ENCODE results near the gene ANKRD33B.

Gene ANKRD33B

DNA sequence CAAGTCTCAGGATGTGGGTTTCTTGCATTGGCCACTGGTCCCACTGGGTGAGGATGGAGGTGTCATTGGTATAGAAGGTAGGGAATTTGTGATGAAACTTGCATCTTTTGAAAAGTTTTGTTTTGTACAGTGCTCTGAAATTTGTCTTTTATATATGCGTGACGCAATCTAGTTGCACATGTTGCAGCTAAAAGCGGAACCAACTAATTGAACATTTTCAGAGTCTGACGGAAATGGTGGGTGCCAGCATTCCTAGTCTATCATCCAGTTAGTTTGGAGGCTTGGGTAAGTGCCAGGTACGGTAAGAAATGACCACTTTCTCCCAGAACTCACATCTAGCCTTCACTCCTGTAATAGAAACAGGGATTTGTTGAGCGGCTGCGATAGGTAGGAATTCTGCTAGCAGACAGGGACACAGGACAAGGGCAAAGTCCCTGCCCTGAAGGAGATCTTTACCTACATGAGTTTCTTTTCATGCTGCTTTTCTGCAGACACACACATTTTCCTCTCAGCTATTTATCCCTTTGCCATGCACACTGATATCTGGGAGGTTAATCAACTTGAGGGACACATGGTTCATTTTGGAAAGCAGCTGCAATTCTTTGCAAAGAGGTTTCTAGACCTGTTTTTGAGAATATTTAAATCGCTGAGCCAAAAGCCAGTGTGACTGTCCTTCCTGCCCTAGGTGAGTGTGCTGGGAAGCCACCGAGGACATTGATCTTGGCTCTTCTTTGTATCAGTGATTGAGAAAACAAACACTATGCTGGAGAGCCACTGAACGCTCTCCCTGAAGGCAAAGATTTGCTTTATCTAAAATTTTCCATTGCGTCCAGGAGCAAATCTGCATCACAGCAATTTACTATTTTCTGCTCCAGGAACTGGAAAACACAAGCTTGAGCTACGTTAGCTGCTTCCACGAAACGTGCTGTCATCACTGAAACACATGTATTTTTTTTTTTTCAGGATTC lies 107.5 kb downstream of the ANKRD33B start:
- in situ Hi-C loops (cut with MboI; ENCODE audit: low sequenced_read_pairs): no loop called here

DNA sequence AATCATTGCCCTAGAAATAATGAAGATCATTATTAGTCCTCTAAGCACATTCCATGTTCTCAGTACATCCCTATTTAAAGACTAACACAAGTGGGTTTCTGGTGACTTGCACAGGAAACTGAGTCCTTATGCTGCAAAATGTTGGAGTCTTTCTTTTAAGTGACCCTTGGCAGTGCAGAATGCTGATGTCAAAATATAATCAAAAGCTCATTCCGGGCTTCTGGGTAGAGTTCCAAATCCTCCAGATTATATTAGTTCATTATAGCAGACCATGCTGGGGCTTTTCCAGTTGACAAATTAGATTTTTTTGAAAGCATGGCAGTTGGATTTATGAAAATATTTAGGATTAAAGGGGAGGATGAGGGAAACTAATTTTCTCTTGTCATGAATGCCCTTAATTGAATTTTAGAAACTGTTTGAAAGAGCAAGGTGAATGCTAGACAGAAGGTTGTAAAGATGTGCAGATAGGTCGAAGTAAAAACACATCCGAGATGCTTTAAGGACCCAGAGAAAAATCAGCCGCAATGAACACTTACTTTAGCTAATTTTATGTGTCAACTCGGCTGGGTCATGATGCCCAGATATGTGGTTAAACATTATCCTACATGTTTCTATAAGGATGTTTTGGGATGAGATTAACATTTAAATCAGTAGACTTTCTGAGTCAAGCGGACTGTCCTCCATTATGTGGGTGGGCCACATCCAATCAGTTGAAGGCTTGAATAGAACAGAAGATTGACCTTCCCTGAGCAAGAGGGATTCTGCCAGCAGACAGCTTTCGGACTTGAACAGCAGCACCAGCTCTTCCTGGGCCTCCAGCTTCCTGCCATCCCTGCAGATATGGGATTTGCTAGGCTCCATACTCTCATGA lies 108.5 kb downstream of the ANKRD33B start:
- in situ Hi-C loops (cut with MboI; ENCODE audit: low sequenced_read_pairs): no loop called here

DNA sequence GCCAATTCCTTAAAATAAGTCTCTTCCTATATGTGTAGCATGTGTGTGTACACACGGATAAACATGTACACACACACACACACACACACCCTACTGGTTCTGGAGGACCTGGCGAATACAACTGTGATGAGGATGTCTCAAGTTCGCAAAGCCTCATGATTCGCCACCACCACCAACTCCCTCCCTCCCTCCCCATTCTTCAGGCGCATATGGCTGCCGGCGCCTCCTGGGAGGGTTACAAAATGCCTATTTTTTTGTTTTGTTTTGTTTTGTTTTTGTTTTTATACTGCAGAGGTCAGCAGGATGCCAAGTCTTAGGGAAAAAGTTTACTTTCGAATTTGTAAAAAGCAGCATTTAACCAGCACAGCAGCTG lies 109.1 kb downstream of the ANKRD33B start:
- in situ Hi-C loops (cut with MboI; ENCODE audit: low sequenced_read_pairs): no loop called here

DNA sequence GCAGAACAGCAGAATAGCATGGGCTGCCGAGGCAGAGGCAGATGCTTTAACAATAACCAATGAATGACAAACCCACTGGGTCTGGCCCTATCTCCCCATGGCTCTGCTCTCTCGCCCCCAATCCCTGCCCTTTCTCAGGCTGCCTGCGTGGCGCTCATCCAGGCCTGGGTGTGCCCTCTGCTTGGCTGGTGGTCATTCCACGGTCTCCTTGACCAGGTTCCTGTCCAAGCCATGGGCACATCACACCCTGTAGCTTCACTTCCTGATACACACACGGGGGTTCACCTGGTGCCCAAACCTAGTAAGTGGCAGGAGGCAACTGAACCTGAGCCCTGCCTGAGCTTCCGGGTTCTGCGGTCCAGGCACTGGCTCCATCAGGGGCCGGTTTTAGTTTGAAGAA lies 109.5 kb downstream of the ANKRD33B start:
- in situ Hi-C loops (cut with MboI; ENCODE audit: low sequenced_read_pairs): no loop called here

DNA sequence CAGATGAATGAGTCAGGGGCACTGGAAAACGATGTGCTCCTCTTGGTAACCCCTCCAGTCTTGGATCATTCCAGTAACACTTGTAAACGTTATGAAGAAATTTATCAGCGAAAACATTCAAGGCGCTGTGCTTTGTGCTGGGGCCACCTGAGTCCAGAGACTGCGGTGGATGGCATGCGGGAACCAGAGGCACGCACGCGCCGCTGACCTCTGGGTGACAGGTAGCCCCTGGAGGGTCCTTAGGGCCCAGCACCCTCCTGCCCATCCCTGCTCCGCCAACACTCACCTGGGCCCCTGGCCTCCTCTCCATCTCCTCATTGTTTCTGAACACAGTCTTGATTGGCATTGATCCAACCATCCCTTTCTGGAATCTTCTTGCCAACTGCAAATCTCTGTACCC lies 110.2 kb downstream of the ANKRD33B start:
- in situ Hi-C loops (cut with MboI; ENCODE audit: low sequenced_read_pairs): no loop called here

DNA sequence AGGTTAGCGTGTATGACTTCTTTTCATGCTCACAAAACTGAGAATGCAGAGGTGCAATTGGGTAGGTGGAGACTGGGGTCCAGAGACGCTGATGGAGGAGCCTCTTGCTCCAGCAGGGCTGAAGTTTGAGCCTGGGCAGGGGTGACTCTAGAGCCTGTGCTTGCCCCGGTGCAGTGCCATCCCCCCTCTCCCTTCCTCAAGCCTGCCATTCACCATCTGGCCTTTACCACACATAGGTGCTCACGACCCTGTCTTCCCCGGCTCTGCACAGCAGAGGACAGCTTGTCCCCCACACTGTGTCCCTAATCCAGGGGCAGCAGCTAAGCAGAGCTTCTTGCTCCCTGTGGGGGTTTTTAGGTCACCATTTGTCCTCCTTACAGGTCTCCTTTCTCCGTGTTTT lies 110.7 kb downstream of the ANKRD33B start:
- in situ Hi-C loops (cut with MboI; ENCODE audit: low sequenced_read_pairs): no loop called here

DNA sequence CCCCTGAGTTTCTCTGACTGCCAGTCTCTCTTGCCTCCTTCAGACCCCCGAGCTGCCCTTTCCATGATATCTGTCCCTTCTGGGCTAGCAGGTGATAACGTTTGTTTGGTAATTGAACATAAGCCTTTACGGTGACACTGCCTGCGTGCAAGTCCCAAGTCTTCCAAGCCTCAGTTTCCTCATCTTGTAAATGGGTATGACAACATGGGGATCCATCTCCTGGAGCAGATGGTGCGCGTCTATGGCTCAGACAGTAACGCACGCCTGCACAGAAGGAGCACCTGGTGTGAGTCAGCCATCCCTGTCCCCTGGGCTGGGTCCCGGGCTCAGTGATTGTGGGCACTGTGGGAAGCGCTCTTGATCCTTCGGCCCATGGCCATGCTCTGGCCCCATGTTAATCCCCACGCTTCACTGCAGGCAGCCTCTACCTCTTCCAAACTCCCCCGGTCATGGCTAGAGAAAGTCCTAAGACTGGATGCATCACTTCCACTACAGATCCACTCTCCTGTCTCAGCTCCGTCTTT lies 111.4 kb downstream of the ANKRD33B start:
- in situ Hi-C loops (cut with MboI; ENCODE audit: low sequenced_read_pairs): no loop called here

DNA sequence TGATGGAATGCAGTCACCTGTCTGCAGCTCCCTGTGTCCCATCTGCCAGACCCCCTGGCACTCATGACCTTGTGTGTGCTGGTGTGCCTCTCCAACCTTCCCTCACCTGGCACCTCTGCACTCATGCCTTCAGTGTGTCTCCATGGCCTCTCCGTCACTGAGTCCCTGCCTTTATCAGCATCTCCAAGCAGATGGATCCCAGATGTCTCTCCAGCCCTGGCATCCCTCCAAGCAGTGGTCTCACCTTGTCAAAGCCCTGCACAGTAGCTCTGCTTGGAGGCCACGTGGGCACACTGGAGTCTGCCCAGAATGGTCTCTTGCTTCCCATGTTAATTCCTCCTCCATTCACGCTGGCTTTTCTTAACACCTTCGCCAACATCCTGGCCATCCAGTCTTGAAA lies 112.4 kb downstream of the ANKRD33B start:
- in situ Hi-C loops (cut with MboI; ENCODE audit: low sequenced_read_pairs): no loop called here

DNA sequence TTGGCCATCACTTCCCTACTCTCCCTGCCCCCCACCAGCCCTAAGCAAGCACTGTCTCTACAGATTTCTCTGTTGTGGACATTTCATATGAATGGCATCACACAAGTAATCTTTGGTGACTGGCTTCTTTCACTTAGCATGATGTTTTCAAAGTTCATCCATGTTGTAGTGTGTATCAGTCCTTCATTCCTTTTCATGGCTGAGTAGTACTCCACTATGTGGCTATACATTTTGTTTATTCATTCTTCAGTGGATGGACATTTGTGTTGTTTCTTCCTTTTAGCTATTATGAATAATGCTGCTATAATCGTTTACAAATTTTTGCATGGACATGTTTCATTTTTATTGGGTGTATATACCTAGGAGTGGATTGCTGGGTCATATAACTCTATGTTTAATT lies 113.1 kb downstream of the ANKRD33B start:
- in situ Hi-C loops (cut with MboI; ENCODE audit: low sequenced_read_pairs): no loop called here

DNA sequence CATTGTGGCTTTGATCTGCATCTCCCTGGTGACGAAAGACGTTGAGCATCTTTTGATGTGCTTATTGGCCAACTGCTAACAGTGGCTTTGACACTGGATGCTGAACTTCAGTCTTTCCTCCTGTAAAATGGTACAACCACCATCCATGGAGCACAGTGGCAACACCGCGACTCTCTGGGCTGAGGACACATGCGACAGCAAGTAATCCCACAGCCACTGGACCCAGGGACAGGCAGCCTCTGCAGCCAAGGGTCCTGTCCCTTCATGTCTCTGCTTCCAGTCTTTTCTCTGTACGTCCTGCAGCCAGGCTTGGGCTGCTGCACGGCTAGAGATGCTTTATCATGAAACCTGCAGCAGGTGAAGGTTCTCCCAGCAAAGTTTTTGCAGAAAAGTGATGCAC lies 113.7 kb downstream of the ANKRD33B start:
- in situ Hi-C loops (cut with MboI; ENCODE audit: low sequenced_read_pairs): no loop called here

DNA sequence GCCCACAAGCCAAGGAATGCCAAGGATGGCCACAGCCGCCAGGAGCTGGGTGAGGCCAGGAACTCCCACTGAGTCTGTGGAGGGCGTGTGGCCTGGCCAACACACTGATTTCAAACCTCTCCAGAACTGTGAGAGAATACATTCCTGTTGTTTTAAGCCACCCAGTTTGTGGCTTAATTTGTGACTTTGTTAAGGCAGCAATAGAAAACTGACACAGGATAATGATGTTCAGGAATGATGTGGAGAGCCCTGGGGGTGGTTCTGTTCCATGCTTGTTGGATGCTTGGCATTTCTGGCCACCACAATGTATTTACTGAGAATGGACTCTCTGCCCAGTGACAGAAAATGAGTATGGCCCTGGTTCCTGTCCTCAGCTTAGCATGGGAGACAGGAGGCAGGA lies 114.4 kb downstream of the ANKRD33B start:
- in situ Hi-C loops (cut with MboI; ENCODE audit: low sequenced_read_pairs): no loop called here

DNA sequence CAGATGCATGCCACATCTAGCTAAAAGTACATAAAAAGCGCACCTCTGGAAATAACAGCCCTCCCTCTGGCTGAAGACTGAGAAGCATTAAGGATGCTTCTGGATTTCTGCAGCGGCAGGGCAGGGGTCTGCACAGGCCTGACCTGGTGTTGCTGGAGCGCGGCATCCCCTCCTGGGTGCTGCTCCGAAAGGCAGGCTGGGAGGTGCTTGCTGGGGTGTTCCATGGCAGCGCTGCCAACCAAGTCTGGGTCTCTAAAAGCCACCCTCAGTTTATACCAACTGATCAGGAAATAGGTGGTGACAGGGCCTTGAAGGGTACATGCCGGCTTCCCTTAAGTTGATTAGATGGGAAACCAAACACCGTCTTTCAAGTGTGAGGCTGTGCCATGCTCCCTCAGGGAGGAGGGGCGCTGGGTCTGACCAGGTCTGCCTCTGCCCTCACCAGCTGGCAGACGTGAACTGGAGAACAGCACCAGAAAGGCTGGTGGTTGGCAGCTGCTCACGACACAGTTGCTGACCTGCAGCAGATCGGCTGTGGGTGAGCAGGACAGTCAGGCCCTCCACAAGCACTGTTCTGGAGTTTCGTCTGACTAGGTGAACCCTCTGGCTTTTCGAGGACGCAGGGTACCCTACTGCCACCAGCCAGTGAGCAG lies 115.6 kb downstream of the ANKRD33B start:
- in situ Hi-C loops (cut with MboI; ENCODE audit: low sequenced_read_pairs): no loop called here

DNA sequence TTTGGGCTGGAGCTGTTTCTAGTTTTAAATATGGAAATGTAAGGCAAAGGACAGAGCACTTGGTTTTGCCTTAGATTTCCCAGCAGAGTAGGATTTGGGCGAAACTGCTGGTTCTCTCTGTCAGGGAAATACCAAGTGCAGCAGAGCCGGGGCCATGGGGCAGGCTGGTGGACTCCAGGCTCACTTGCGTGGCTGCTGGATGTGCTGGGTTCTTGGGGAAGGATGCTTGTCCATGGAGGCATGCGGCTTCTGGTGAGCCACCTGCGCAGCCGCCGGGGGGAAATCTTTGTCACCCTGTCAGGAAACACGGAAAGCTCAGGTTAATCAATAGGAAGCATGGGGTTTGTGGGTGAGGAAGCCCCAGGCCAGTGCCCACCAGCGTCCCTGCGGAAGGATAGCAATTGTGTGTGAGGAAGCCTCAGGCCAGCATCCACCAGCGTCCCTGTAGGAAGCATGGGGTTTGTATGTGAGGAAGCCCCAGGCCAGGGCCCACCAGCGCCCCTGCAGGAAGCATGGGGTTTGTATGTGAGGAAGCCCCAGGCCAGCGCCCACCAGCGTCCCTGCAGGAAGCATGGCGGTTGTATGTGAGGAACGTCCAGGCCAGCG lies 117.1 kb downstream of the ANKRD33B start:
- in situ Hi-C loops (cut with MboI; ENCODE audit: low sequenced_read_pairs): no loop called here

DNA sequence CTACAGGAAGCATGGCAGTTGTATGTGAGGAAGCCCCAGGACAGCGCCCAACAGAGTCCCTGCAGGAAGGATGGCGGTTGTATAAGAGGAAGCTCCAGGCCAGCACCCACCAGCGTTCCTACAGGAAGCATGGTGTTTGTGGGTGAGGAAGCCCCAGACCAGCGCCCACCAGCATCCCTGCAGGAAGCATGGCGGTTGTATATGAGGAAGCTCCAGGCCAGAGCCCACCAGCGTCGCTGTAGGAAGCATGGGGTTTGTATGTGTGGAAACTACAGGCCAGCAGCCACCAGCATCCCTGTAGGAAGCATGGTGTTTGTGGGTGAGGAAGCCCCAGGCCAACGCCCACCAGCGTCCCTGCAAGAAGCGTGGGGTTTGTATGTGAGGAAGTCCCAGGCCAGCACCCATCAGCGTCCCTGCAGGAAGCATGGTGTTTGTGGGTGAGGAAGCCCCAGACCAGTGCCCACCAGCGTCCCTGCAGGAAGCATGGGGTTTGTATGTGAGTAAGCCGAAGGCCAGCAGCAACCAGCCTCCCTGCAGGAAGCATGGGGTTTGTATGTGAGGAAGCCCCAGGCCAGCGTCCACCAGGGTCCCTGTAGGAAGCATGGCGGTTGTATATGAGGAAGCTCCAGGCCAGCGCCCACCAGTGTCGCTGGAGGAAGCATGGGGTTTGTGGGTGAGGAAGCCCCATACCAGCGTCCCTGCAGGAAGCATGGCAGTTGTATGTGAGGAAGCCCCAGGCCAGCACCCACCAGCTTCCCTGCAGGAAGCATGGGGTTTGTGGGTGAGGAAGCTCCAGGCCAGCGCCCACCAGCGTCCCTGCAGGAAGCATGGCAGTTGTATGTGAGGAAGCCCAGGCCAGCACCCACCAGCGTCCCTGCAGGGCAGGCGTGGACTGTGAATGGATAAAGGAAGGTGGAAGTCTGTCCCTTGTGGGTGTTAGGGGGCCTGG lies 118.1 kb downstream of the ANKRD33B start:
- in situ Hi-C loops (cut with MboI; ENCODE audit: low sequenced_read_pairs): no loop called here

DNA sequence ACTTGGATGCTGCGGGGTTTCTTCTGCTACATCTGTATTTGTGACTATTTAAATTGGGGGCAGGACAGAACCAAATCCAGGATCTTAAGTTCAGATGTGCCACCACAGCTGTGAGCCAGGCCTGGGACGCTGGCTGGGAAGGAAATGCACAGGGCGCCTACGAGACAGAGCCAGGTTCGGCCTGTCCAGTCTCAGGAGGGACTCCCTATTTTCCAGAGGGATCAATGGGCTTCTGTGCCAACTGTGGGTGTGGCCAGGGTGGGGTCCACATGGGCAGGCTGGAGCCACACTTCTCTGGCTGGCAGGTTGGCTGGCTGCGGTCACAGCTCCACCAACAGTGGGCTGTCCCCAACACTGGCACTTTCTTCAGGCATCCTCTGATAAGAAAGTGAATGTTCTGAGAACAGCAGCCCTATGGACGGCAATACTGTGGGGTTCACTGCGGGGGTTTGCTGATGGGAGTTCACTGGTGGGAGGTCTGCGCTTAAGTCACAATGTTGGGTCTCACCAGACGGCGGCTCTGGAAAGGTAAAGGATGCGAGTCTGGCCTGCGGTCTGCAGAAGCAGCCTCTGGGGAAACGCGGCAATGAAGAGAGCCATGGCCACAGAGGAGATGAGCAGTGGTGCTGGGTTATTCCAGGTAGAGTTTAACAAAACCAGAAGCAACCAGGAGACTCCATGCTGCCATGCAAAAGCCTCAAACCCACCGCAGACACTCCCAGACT lies 119.1 kb downstream of the ANKRD33B start:
- in situ Hi-C loops (cut with MboI; ENCODE audit: low sequenced_read_pairs): no loop called here

DNA sequence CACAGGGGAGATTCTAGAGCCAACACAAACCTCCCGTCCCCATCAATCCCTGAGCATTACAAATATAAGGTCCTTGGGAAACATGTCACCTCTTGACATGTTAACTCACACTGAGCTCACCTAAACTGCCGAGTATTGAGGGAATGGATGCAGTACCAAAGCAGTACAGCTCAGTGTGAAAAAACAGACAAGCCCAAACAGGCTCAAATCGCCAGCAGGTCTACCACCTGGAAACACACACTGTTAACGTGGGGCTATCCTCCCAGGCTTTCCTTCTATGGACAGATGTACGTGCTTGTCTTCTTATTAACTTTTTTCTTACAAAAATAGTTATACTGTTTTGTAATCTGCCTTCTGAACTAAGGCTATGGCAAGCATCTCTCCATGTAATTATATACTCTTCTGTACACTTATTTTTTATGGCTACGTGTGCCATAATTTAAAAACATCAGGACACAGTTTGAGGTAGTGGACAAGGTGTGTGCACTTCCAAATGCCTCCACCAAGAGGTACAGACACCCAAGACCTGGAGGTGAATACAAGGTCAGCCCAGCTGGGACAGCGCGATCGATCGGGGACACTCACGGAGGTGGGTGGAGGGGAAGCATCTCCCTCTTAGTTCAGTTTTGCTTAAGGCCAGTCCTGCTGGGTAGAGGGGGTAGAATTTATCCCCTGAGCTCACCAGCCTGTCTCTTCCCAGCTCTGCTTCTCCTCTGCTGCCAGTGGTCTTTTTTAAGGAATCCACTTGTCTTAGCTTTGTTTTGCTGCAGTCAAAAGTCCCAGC lies 120.6 kb downstream of the ANKRD33B start:
- in situ Hi-C loops (cut with MboI; ENCODE audit: low sequenced_read_pairs): no loop called here

DNA sequence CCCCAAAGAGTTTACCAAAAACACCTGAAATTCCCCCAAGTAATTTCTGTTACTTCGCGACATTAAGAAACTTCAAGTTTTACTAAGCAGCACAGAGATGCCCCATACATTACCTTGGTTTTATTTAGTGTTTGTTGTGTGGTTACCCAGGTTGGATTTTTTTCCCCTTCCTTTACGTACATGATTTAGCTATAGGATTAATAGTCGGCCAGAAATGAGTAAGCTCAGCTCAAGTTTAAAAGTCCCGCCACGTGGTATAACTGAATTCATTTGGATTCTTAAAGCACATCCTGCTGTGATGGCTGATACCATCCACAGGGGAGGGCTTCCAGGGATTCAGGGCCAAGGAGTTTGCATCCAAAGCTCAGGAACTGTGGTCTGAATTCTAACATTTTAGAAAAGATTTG lies 121.2 kb downstream of the ANKRD33B start:
- in situ Hi-C loops (cut with MboI; ENCODE audit: low sequenced_read_pairs): no loop called here

DNA sequence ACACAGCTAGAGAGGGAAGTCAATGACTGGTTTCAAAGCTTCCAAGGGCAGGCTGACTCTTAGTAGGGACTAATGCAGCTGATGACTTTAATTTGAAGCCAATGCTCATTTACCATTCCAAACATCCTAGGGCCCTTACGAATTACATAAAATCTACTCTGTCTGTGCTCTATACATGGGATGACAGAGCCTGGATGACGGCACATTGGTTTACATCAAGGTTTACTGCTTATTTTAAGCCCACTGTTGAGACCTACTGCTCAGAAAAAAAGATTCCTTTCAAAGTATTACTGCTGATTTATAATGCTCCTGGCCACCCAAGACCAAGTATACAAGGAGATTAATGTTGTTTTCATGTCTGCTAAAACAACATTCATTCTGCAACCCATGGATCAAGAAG lies 123.0 kb downstream of the ANKRD33B start:
- in situ Hi-C loops (cut with MboI; ENCODE audit: low sequenced_read_pairs): no loop called here

Data from HL-60/S4 treated with phorbol 12-myristate 13-acetate at 8.2 ng/mL for 4 days and 3 days (cell line).